Measurements from ENCODE around the gene TAF1C. TPM values are rescaled to one million over a fixed set of nuclear protein-coding genes. Genes with fewer than 3 reads are reported as not detected.

Gene TAF1C
- total RNA-seq: 7.5 and 14.1 TPM in 2 replicates

DNA sequence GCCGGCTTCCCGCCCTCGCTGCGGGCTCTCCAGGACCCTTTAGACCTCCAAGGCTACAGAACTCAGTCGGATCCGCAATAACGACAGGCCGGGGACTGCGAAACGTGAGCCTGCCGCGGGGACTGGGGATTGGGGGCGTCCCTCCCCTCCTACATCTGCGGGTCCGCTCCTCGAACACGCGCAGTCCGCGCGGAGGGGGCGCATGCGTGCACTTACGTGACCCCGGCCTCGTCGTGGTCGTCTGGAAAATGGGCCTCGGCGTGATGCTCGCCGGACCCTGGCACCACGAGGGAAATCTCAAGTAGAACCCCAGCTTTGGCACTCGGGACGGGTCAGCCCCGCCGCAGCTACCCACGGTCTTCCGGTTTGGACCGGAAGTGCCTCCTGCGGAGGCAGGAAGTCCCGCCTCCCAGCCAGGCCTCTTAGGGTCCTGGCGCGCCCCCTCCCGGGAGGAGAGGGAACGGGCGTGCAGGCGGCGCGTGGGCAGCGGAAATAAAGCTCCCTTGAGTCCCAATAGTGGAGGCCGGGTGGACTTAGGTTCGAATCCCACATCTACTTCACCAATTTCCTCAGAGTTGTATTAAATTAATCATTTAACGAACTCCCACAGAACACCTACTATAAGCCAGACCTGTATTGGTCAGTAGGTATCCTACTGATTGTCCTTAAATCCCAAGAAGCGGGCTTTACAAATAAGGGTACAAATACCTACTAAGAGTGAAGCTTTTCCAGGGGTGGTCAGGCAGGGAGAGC lies at the start of gene TAF1C:
TAF1C (minus strand) TSS at position 373 of the 753 bp plus-strand sequence. CDS start 2,069 bp downstream, outside the sequence.

GRCh38 chr16:84190731-84191388 lies 4.0 kb upstream of the TAF1C start, which contains the start of gene ADAD2:
Gene ADAD2, plus strand, starts transcription at chr16:84191157. Its CDS starts 74 bp downstream, at chr16:84191231.

GRCh38 chr16:84144859-84145639 lies 41.8 kb downstream of the TAF1C start, which contains the start of the genes DNAAF1 and HSDL1:
Gene DNAAF1, plus strand, starts transcription at chr16:84145308. Its CDS starts 133 bp downstream, at chr16:84145441.
Gene HSDL1, minus strand, starts transcription at chr16:84145177. Its CDS starts 13,856 bp downstream, at chr16:84131321.

Other genes starting within 250 kb of the TAF1C start
- gene OSGIN1, start 233.8 kb downstream of the TAF1C start, total RNA-seq: 3.1 and 5.1 TPM in 2 replicates
- not detected in 2 replicates for gene NECAB2, start 218.8 kb downstream of the TAF1C start, total RNA-seq
- 0.34 TPM in 1 of 2 replicates, not detected in the other for gene SLC38A8, start 144.3 kb downstream of the TAF1C start, total RNA-seq
- 78.3 and 102 TPM in 2 replicates for gene MBTPS1, start 70.1 kb downstream of the TAF1C start, total RNA-seq
- gene HSDL1, start 41.9 kb downstream of the TAF1C start, total RNA-seq: 25.7 and 35.9 TPM in 2 replicates
- gene DNAAF1, start 41.7 kb downstream of the TAF1C start, total RNA-seq: 0.07 TPM in 1 of 2 replicates, not detected in the other
- gene ADAD2, start 4.1 kb upstream of the TAF1C start, total RNA-seq: not detected in 2 replicates
- gene KCNG4, start 53.0 kb upstream of the TAF1C start, total RNA-seq: not detected in 2 replicates
- not detected in 2 replicates for gene WFDC1, start 107.8 kb upstream of the TAF1C start, total RNA-seq
- 26.7 and 50.7 TPM in 2 replicates for gene ATP2C2, start 181.5 kb upstream of the TAF1C start, total RNA-seq

Measured in nasal cavity respiratory epithelium epithelial cell of viscerocranial mucosa (primary cell).